GM21717 (cell line): ENCODE measurements around the gene ZNF586.
A peak's percentile ranks its signal among the peaks of the same experiment; 100 is the strongest.
"Not testable (repeated sequence)": the region's sequence is repeated elsewhere in the genome, so short reads cannot be mapped to it uniquely, and the experiment has no call there.

Source experiments
- ATAC-seq: cut with Tn5 transposase; IDR thresholded peaks from one replicate; pipeline ENCODE4 v1.9.1; 2021; ENCODE audit warnings: mild to moderate bottlenecking, moderate library complexity; ENCODE audit not compliant: unreplicated experiment

The ZNF586 gene

DNA sequence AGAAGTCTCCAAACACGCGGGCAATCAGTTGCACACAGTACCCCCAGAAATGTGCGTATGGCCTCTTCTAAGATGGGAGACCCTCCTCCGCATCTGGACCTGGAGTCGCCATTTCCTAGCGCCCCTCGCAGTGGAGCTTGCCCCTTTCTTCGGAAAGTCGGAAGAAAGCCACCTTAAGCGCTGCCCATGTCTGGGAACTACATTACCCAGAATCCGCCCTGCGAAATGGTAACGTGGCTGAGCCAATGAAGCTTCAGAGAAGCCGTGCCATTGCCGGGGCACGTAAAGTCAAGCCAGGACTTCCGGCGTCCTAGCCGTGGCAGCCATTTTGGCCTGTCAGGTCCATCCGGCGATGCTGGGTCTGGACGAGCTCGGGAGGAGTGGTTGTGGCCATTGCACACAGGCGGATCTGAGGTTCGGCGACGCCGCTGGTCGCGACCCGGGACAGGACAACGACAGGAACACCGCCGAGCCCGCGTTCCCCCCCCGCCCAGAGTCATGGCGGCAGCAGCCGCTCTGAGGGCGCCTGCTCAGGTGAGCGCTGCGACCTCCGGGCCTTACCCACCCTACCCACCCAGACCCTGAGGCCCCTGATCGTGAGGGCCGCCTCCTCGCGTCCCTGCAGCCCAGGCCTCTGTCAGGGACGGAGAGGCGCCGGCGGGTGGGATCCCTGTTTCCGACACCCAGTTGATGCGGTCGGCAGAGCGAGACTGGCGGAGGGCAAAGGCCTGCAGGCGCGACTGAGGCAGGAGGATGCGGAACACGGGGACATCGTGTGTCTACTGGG is at the start of gene ZNF586:
Gene ZNF586, plus strand, starts transcription at position 332 of the 787 bp plus-strand sequence. Its CDS starts 167 bp downstream, at position 499.
- peak; percentile 92 for ATAC-seq

DNA sequence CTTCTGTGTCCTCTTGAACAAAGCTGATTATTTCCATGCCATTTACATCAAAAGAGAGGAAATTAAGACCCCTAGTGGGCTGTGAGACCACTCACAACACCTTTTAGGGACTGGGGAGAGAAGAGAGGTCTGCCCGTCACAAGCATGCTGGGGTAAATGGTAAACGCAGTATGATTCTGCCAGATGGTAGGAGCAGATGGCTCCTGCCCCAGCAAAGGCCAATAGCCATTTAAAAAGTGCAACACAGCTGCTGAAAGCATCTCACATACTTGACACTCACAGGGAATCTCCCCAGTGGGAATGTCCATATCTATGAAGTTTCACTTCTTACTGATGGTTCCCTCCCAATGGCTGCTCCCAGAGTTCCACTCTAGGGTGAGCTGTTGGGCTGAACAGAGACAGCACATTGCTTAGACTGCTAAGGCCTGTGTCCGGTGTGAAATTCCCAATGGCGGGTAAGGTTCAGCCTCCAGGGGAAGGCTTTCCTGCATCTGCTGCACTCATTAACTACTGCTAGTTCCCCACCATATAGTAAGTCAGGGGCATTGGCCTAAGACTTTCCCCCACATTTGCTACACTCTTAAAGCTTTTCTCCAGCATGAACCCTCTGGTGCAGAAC is 49.5 kb upstream of the ZNF586 start:
- no peak for ATAC-seq

DNA sequence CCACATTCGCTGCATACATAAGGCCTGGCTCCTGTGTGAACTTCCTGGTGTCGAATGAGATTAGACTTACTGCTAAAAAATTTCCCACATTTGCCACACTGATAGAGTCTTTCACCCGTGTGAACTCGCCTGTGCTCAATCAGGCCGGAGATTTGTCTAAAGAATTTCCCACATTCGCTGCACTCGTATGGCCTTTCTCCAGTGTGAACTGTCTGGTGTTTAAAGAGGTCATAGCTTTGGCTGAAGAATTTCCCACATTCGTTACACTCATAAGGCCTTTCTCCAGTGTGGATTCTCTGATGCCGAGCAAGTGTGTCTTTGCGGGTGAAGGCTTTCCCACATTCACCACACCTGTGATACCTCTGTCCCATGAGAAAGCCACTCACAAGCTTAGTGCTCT is 48.6 kb upstream of the ZNF586 start:
- no peak for ATAC-seq

DNA sequence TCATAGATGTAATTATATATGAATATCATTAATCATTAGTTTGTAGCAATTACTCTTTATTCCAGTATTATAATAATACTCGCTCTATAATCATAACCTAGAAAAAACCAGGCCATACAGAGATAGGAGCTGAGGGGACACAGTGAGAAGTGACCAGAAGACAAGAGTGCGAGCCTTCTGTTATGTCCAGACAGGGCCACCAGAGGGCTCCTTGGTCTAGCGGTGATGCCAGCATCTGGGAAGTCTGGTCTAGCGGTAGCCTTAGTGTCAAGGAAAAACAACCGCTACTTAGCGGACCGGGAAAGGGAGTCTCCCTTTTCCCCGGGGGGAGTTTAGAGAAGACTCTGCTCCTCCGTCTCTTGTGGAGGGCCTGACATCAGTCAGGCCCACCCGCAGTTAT is 31.2 kb upstream of the ZNF586 start:
- not testable (repeated sequence) for ATAC-seq

DNA sequence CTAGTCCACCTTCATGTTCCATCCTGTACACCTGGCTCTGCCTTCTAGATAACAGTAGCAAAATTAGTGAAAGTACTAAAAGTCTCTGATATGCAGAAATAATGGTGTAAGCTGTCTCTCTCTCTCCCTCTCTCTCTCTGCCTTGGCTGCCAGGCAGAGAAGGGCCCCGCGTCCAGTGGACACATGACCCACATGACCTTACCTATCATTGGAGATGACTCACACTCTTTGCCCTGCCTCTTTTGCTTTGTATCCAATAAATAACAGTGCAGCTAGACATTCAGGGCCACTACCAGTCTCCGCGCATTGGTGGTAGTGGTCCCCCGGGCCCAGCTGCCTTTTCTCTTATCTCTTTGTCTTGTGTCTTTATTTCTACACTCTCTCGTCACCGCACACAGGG is 30.7 kb upstream of the ZNF586 start:
- not testable (repeated sequence) for ATAC-seq

DNA sequence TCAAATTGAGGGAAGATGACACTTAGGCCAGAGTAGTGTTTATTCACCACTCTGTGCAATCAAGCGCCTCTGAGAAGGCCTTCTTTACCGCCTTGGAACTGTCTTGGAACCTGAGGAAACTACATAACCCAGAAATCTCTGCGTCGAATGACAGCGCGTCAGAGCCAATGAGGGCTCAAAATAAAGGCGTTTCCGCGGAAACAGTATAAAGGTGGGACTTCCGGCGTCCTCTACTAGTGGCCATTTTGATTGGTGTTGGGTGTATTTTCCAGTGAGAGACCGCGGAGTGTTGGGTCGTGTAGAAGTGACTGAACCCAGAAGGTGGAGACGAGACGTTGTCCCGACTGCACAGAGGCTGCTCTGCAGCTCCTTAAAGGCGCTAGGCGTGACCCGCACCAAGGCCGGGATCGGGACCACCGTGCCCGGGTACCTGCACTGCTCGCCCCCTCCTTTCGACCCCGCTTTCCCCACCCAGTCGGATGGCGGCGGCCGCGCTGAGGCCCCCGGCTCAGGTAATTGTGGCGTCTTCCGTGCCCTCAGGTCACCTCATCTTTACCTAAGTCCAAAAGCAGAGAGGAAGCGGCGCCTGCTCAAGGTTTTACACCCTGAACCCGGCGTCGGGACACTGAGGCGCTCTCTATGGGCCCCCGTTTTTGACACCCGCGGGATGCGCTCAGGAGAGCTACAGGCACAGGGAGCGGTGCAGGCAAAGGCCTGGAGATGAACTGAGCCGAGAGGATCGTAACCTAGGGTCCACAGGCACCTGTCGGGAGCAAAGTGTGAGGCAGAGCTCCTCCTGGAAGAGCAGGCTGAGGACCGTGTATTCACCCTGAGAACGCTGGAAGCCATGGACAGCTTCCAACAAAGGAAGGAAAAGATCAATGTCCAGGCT is 22.6 kb upstream of the ZNF586 start, which contains the start of gene ZNF776:
Gene ZNF776, plus strand, starts transcription at position 236 of the 892 bp plus-strand sequence. Its CDS starts 244 bp downstream, at position 480.
- ATAC-seq, result peak; percentile 96

DNA sequence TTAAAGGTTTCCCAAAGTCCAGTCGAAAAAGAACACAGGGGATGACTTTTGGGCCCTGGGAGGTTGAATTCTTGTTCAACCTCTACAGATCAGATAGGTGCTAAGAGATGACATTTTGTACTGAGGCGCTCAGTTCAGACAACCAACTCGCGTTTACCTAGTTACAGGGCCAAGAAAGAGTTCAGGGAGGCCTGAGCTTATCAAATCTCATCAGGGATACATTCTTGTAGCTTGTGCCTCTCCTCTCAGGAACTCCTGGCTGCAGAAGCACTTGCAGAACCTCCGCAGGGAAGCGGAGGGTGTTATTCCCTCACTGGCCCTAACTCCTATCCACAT is 22.0 kb upstream of the ZNF586 start:
- ATAC-seq, result no peak

DNA sequence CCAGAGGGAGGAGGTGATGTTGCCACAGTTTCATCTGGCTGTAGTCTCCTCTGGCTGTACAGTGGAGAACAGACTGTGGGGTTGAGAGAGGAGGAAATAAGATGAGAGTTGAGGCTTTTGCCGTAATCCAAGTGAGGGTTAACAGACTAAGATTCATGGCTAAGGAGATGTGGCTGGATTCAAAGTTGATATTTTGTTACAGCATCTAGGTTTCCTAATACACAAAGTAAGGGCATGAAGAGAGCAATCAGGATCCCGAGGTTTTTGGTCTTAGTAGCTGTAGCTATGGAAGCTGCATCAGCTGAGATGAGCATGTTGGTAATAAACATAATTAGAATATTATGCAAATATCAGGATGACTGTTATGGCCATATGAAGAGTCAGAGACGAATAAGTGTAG is 21.4 kb upstream of the ZNF586 start:
- no peak for ATAC-seq

DNA sequence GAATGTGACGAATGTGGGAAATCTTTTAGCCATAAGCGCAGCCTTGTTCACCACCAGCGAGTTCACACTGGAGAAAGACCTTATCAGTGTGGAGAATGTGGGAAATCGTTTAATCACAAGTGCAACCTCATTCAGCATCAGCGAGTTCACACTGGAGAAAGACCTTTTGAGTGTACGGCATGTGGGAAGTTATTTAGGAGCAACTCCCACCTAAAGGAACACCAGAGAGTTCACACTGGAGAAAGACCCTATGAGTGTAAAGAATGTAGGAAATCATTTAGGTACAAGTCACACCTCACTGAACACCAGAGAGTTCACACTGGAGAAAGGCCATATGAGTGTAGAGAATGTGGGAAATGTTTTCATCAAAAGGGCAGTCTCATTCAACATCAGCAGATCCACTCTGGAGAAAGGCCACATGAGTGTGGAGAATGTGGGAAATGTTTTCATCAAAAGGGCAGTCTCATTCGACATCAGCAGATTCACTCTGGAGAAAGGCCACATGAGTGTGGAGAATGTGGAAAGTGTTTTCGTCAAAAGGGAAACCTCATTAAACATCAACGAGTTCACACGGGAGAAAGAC is 15.3 kb upstream of the ZNF586 start:
- ATAC-seq, result no peak

DNA sequence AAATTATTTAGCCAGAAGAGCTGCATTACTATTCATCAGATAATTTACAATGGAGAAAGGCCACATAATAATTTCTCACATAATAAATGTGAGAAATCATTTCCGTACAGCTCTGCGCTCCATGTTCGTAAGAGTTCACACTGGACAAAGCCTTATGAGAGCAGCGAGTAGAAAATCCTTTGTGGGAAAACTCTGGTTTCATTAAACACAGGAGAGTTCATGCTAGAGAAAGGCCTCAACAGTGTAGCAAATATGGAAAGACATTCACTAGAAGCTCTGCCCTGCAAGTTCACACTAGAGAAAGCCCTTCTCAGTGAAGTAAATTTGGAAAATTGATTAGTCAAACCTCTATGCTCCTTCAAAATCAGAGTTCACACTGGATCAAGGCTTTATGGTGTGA is 14.4 kb upstream of the ZNF586 start:
- ATAC-seq, result no peak

DNA sequence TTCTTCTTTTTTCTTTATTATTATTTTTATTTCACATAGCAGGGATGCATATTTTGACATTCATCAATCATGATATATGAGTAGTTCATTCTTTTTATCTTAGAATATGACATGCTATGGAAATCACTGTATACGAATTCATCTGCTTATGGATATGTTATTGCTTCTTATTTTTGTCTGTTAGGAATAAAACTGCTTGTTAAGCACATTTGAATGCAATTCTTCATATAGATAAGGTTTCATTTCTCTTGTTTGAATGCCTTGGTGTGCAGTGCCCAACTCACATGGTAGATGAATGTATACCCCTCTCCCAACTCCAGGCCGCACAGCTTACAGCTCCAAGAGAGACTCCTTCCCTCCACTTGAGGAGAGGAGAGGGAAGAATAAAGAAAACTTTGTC is 11.5 kb upstream of the ZNF586 start:
- ATAC-seq, result no peak

DNA sequence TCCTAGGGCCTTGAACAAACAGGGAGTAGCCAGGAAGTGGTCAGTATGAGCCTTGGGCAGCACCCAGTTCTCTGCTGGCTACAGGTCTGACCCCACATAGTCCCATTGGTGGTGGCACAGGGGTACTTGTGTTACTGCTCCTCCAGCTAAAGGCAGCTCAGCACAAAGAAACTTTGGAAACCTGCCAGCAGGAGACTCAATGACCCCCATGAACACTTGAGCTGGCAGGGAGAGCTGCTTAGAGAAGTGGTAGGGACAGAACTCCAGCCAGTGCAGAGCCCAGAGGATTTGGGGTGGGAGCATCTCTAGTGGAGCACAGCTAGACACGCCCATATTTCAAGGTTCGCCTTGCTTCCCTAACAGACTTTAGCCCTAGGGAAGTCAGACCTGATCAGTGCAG is 10.4 kb upstream of the ZNF586 start:
- ATAC-seq, result no peak

DNA sequence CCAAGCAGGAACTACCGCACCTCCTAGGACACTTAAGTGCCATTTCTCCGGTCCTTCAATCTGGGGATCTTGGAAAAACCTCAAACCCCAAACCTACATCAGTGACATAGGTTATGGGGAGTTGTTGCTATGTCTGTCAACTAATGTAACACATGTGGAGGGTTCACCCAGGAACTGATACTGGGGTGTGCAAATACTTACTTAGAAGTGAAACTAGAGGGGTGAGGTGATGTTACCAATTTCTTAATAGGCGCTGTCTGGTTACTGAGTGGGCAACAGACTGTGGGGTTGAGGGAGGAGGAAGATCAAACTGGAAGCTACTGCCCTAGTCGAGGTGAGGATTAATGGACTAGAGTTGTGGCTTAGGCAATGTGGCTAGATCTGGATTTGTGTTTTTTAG is 1.9 kb downstream of the ZNF586 start:
- ATAC-seq, result no peak

DNA sequence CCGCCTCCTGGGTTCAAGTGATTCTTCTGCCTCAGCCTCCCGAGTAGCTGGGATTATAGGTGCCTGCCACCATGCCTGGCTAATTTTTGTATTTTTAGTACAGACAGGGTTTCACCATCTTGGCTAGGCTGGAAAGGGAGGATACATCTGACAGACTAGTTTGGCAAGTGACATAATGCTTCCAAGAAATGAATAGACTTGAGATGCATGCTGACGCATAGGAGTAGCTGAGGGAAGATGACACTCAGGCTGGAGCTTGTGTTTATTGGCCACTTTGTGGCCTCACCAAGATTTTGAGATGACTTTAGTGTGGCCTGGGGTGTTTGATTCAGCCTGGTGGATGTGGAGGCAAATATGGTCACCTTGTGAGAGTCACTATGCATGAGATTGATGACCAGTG is 4.0 kb downstream of the ZNF586 start:
- ATAC-seq, result no peak

DNA sequence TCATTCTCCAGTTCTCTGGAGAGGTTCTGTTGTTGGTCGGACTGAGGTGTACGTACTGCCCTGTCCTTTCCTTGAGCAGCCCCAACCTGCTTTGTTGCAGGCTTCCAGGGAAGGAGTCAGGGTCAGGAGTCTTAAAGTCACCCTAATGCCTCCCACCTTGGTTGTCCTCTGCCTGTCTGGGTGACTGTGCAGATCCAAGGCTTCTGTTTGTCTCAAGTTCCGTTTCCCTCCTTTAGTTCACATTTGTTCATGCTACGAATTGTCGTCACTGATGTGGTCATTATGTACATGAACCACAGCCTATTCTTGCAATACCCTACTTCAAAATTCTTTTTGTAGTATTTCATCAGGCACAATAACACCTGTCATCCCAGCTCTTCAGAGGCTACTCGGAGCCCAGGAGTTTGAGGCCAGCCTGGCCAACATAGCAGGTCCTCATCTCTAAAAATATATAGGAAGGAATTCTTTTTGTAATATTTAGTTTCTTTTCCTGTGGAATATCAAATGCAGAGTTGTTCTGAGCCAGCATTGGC is 7.4 kb downstream of the ZNF586 start:
- ATAC-seq, result no peak

DNA sequence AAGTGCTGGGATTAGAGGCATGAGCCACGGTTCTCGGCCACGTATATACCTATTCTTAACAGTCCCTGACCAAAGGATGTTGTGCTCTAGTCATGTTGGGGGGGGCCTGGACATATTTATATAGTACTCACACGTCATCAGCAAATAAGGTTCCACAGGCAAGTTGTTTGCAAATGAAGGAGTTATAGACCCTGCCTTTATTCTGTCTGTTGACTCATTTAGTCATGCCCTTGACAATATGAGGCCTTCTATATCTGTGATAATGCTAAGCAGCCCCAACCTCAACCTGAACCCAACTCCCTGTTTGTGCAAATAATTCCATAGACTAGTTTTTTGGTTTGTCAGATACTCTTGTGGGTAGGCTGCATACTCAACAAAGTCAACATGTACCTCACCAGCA is 8.9 kb downstream of the ZNF586 start:
- ATAC-seq, result no peak

DNA sequence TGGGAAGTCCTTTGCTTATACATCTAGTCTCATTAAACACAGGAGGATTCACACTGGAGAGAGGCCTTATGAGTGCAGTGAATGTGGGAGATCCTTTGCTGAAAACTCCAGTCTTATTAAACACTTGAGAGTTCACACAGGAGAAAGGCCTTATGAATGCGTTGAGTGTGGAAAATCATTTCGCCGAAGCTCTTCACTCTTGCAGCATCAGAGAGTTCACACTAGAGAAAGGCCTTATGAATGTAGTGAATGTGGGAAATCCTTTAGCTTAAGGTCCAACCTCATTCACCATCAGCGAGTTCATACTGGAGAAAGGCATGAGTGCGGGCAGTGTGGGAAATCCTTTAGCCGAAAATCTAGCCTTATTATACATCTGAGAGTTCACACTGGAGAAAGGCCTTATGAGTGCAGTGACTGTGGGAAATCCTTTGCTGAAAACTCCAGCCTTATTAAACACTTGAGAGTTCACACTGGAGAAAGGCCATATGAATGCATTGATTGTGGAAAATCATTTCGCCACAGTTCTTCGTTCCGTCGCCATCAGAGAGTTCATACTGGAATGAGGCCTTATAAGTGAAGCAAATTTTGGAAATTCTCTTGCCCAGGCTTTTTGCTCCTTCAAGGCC is 9.9 kb downstream of the ZNF586 start:
- no peak for ATAC-seq

DNA sequence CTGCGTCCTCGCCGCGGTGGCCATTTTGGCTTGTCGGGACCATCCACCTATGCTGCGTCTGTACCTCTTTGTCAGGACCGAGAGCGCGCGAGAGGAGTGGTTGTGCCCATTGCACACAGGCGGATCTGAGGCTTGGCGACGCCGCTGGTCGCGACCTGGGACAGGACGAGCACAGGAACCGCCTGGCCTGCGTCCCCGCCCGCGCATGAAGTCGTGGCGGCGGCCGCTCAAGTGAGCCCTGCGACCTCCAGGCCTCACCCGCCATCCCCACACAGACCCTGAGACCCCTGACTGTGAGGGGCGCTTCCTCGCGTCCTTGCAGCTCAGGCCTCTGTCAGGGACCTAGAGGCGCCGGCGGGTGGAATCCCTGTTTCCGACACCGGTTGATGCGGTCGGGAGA is 16.8 kb downstream of the ZNF586 start:
- ATAC-seq, result no peak

DNA sequence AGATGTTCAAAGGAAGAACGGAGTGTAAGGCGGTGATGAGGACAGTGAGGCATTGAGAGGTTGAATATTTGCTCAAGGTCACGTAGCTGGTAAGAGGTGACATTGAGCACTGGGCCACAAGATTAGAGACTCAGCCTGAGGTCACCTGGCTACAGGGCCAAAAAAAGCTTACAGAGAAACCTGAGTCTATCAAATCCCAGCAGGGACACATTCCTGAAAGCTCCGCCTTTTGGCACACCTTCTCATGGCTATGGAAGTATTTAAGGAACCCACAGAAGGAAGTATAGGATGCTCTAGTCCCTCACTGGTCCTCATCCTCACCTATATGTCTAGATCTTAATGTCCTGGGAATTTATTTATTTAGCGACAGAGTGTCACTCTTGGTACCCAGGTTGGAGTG is 17.4 kb downstream of the ZNF586 start:
- ATAC-seq, result no peak

DNA sequence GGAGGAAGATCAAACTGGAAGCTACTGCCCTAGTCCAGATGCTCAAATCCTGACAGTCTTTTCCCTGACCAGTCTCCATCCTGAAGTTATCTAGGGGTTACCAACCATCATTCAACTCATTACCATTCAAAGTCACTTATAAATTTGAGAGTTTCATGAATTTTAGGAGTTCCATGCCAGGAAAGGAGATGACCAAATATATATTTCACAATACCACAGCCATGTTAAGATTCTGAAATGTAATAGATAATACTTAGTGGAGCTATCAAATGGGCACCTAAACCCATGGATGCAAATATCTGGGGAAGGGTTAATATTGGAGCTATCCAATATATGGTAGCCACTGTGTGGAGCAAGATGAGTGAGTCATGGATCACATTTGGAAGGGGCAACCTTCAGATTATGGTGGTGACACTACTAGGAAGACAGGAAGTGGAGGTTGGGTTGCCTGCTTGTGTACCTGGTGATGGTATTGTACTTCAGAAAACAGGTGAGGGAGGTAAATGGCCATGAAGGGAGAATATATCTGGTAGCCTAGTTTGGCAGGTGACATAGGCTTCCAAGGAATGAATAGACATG is 18.7 kb downstream of the ZNF586 start:
- ATAC-seq, result no peak
